ENCODE results near the gene HBS1L. TPM values are rescaled to one million over a fixed set of nuclear protein-coding genes. Genes with fewer than 3 reads are reported as not detected.

Gene HBS1L
- total RNA-seq, 1 experiment from 2014 or later, result 81.2 TPM

GRCh38 chr6:135033238-135033637 lies 21.4 kb downstream of the HBS1L start:
- Mint-ChIP-seq H3K9me3 (ENCODE audit: unreplicated experiment) (no peaks in the 10 kb centered on the region), H3K4me3 (ENCODE audit: unreplicated experiment) (no peak overlapping the region), H3K4me1 (ENCODE audit: low read depth, unreplicated experiment) (no peaks in the 10 kb centered on the region), H3K27me3 (ENCODE audit: insufficient read depth, unreplicated experiment) (no peaks in the 10 kb centered on the region), H3K27ac (ENCODE audit: unreplicated experiment) (no peak overlapping the region), H3K36me3 (ENCODE audit: insufficient read depth, unreplicated experiment) (peaks cover 23% of the 10 kb centered on the region)
- Histone ChIP-seq H3K36me3 (ENCODE audit: control insufficient read depth, insufficient read depth, low read length) (no peaks in the 10 kb centered on the region), H3K4me1 (no peaks in the 10 kb centered on the region), H3K4me3 (ENCODE audit: low read depth, low read length) (no peak overlapping the region), H3K9me3 (no peaks in the 10 kb centered on the region), H3K27me3 (replicated peaks; ENCODE audit: control insufficient read depth, insufficient read depth, low read length) (no peaks in the 10 kb centered on the region)
- CTCF ChIA-PET, result no interaction called here
- no TSS peak for BruUV-seq (replicated peaks)
- intact Hi-C loops (cut with micrococcal nuclease; ENCODE audit: unreplicated experiment), result no loop called here
- POLR2A ChIA-PET, result no interaction called here
- TF ChIP-seq, protein P1, sequence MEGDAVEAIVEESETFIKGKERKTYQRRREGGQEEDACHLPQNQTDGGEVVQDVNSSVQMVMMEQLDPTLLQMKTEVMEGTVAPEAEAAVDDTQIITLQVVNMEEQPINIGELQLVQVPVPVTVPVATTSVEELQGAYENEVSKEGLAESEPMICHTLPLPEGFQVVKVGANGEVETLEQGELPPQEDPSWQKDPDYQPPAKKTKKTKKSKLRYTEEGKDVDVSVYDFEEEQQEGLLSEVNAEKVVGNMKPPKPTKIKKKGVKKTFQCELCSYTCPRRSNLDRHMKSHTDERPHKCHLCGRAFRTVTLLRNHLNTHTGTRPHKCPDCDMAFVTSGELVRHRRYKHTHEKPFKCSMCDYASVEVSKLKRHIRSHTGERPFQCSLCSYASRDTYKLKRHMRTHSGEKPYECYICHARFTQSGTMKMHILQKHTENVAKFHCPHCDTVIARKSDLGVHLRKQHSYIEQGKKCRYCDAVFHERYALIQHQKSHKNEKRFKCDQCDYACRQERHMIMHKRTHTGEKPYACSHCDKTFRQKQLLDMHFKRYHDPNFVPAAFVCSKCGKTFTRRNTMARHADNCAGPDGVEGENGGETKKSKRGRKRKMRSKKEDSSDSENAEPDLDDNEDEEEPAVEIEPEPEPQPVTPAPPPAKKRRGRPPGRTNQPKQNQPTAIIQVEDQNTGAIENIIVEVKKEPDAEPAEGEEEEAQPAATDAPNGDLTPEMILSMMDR (IDR thresholded peaks at IDR 0.05; ENCODE audit: insufficient read depth in 1 of 2, low read depth in 1 of 2, low read length in 1 of 2, severe bottlenecking in 1 of 2, unreplicated experiment in 1 of 2), result no peak
- no peak for DNase-seq

DNA sequence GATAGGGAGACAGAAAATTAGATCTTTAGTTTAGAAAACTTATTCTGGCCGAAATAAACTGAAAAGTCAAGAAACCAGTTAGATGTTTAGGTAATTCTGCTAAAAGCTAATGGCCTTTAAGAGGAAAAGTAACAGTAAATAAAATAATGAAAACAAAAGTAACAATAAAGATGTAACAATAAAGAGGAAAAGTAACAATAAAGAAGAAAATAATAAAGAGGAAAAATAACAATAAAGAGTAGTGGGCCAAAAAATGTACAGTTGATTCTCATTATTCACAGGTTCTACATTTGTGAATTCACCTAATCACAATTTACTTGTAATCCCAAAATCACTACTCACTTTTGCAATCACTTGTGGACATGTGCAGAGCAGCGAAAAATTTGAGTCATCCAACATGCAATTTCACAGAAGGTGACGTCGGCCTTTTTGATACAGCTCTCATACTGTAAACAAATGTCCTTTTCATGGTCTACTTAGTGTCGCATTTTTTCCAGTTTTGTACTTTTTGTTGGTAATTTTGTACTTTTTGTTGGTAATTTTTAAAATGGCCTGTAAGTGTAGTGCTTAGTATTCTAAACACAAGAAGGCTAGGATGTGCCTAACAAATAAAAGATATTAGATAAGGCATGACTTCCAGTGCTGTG lies 24.0 kb downstream of the HBS1L start:
- intact Hi-C loops (cut with micrococcal nuclease; ENCODE audit: unreplicated experiment), result no loop called here
- POLR2A ChIA-PET, result no interaction called here

GRCh38 chr6:135030056-135030473 lies 24.6 kb downstream of the HBS1L start:
- Mint-ChIP-seq H3K4me3 (ENCODE audit: unreplicated experiment) (no peak overlapping the region), H3K4me1 (ENCODE audit: low read depth, unreplicated experiment) (no peaks in the 10 kb centered on the region), H3K27ac (ENCODE audit: unreplicated experiment) (no peak overlapping the region), H3K9me3 (ENCODE audit: unreplicated experiment) (no peaks in the 10 kb centered on the region), H3K27me3 (ENCODE audit: insufficient read depth, unreplicated experiment) (no peaks in the 10 kb centered on the region), H3K36me3 (ENCODE audit: insufficient read depth, unreplicated experiment) (peaks cover 25% of the 10 kb centered on the region)
- Histone ChIP-seq H3K36me3 (ENCODE audit: control insufficient read depth, insufficient read depth, low read length) (no peaks in the 10 kb centered on the region), H3K9me3 (no peaks in the 10 kb centered on the region), H3K4me1 (no peaks in the 10 kb centered on the region), H3K27me3 (replicated peaks; ENCODE audit: control insufficient read depth, insufficient read depth, low read length) (no peaks in the 10 kb centered on the region), H3K4me3 (ENCODE audit: low read depth, low read length) (no peak overlapping the region)
- TF ChIP-seq, protein P1 (IDR thresholded peaks at IDR 0.05; ENCODE audit: insufficient read depth in 1 of 2, low read depth in 1 of 2, low read length in 1 of 2, severe bottlenecking in 1 of 2, unreplicated experiment in 1 of 2), result no peak
- no peak for DNase-seq
- ChIA-PET POLR2A (no interaction called here), CTCF (no interaction called here)
- BruUV-seq (replicated peaks), result no TSS peak
- intact Hi-C loops (cut with micrococcal nuclease; ENCODE audit: unreplicated experiment), result no loop called here

More for the DNA sequence above, 24.0 kb downstream of the HBS1L start:
- H3K9me3 ChIP-seq, result no peaks in the 10 kb centered on the region
- no peaks in the 10 kb centered on the region for H3K36me3 ChIP-seq (ENCODE audit: control insufficient read depth, insufficient read depth, low read length)
- CTCF ChIA-PET, result no interaction called here
- TF ChIP-seq, protein P1 (IDR thresholded peaks at IDR 0.05; ENCODE audit: insufficient read depth in 1 of 2, low read depth in 1 of 2, low read length in 1 of 2, severe bottlenecking in 1 of 2, unreplicated experiment in 1 of 2), result no peak
- H3K9me3 Mint-ChIP-seq (ENCODE audit: unreplicated experiment), result no peaks in the 10 kb centered on the region
- H3K36me3 Mint-ChIP-seq (ENCODE audit: insufficient read depth, unreplicated experiment), result peaks cover 24% of the 10 kb centered on the region
- no peaks in the 10 kb centered on the region for H3K27me3 ChIP-seq (replicated peaks; ENCODE audit: control insufficient read depth, insufficient read depth, low read length)
- no peak overlapping the region for H3K27ac Mint-ChIP-seq (ENCODE audit: unreplicated experiment)
- H3K4me3 Mint-ChIP-seq (ENCODE audit: unreplicated experiment), result no peak overlapping the region
- no peaks in the 10 kb centered on the region for H3K4me1 Mint-ChIP-seq (ENCODE audit: low read depth, unreplicated experiment)
- no peak for DNase-seq
- no TSS peak for BruUV-seq (replicated peaks)
- no peaks in the 10 kb centered on the region for H3K27me3 Mint-ChIP-seq (ENCODE audit: insufficient read depth, unreplicated experiment)
- no peaks in the 10 kb centered on the region for H3K4me1 ChIP-seq
- no peak overlapping the region for H3K4me3 ChIP-seq (ENCODE audit: low read depth, low read length)

Data from Caco-2 (cell line).